GM21619 (cell line): ENCODE results near the gene SLIT3.
"Not testable (repeated sequence)": the region's sequence is repeated elsewhere in the genome, so short reads cannot be mapped to it uniquely, and the experiment has no call there.

Source experiments
- ATAC-seq: cut with Tn5 transposase; IDR thresholded peaks from one replicate; pipeline ENCODE4 v1.9.1; 2021; ENCODE audit not compliant: unreplicated experiment

The SLIT3 gene

GRCh38 chr5:168752416-168753190 lies 548.3 kb downstream of the SLIT3 start:
- ATAC-seq: no peak

DNA sequence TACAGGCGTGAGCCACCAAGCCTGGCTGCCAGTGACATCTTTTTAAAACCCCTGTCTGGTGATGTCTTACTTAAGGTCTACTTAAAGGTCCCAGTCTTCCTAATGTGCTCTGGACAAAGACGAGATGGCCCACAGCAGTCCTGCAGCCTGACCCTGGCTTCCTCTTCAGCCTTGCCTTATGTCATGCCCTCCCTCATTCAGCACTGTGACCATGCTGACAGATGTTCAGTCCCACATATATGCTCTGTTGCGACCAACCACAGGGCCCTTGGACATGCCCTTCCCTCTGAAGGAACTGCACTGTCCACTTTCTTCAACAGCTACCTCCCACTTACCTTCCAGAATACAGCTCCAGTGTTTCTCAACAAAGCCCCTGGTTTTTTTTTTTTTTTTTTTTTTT lies 548.9 kb downstream of the SLIT3 start:
- no peak for ATAC-seq

DNA sequence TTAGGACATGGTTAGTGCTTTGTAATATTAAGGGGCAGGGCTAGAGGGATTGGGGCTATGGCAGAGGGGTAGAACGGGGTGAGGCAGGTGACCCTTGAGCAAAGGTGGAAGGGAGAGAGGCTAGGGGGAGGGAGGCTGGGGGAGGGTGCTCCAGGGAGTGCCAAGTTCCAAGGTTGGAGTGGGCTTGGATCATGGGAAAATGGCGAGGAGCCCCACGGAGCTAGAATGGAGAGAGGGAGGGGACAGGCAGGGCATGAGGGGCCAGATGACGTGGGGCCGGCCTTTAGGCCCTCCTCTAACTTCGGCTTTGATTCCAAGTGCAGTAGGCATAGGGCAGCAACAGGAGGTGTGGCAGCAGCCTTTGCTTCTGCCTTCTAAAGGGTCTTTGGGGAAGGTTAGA lies 550.0 kb downstream of the SLIT3 start:
- no peak for ATAC-seq

DNA sequence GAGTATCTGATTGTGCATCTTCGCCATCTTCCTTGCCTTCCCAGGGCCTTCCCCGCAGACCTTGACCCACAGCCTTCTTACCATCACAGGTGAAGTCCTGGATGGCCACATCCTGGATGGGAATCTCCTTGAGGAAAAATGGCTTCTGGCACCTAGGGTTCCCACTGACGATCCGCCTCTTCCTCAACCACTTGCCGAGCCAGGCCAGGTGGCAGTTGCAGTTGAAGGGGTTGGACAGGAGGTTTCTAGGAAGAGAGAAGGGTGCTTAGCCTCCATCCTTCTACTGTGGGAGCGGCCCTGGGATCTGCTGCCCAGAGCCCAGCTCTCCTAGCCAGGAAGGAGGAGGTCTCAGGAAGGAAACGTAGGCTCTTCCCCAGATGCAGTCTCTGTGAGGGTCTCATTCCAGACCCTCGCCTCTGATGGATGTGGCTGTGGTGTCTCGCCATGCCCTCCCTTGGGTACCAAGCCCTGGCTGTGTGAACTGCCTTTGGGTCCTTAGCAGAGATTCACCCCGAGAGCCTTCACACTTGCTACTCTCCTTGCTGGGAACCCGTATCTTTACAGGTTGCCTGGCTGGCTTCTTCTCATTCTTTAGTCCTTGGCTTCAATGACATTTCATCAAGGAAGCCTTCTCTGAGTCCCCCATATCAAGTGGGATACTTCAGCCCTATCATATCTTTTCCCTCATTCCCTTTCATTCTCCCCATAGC lies 551.4 kb downstream of the SLIT3 start:
- no peak for ATAC-seq

- ATAC-seq: no peak
Observed at GRCh38 chr5:168747987-168748777, 552.8 kb downstream of the SLIT3 start.

GRCh38 chr5:168746893-168747640 lies 553.9 kb downstream of the SLIT3 start:
- no peak for ATAC-seq

DNA sequence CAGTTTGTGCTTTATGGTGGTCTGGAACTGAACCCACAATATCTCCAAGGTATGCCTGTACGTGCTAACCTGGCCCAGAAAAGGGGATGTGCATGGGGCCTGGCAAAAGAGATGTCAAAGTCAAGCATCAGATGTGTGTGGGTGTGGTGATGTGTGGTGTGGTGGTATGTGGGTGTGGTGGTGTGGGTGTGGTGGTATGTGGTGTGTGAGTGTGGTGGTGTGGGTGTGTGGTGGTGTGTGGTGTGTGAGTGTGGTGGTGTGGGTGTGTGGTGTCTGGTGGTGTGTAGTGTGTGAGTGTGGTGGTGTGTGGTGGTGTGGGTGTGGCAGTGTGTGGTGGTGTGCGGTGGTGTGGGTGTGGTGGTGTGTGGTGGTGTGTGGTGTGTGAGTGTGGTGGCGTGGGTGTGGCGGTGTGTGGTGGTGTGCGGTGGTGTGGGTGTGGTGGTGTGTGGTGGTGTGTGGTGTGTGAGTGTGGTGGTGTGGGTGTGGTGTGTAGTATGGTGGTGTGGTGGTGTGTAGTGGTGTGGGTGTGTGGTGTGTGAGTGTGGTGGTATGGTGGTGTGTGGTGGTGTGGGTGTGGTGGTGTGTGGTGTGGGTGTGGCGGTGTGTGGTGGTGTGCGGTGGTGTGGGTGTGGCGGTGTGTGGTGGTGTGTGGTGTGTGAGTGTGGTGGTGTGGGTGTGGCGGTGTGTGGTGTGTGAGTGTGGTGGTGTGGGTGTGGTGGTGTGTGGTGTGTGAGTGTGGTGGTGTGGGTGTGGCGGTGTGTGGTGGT lies 554.6 kb downstream of the SLIT3 start:
- ATAC-seq: not testable (repeated sequence)

DNA sequence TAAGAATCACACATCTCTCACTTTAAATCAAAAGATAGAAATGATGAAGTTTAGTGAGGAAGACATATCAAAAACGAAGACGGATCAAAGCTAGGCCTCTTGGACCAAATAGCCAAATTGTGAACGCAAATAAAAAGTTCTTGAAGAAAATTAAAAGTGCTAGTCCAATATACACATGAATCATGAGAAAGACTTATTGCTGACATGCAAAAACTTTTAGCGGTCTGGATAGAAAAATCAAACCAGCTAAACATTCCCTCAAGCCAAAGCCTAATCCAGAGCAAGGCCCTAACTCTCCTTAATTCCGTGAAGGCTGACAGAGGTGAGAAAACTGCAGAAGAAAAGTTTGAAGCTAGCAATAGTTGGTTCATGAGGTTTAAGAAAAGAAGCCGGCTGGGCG lies 557.3 kb downstream of the SLIT3 start:
- ATAC-seq: no peak

GRCh38 chr5:168742311-168742710 lies 558.6 kb downstream of the SLIT3 start:
- not testable (repeated sequence) for ATAC-seq

DNA sequence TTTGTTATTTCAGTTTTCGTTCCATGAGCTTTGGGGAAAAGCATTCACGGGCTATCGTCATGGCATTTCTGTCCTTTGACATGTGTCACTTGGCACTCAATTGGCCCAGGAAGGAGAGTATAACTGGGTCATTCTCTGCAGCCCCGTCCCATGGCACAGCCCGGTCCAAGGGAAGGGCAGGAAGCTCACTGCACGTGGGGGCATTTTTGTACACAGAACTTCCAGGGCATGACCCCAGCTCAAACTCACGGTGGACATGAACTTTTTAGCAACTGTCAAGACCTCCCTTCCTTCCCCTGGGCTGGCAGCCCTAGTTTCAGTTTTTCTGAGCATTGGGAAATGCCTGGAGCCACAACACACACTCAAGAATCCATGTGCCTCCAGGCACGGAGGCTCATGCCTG lies 560.1 kb downstream of the SLIT3 start:
- no peak for ATAC-seq

- ATAC-seq: no peak
Observed at GRCh38 chr5:168740092-168740800, 560.7 kb downstream of the SLIT3 start.

GRCh38 chr5:168737066-168737465 lies 563.9 kb downstream of the SLIT3 start:
- ATAC-seq: no peak

DNA sequence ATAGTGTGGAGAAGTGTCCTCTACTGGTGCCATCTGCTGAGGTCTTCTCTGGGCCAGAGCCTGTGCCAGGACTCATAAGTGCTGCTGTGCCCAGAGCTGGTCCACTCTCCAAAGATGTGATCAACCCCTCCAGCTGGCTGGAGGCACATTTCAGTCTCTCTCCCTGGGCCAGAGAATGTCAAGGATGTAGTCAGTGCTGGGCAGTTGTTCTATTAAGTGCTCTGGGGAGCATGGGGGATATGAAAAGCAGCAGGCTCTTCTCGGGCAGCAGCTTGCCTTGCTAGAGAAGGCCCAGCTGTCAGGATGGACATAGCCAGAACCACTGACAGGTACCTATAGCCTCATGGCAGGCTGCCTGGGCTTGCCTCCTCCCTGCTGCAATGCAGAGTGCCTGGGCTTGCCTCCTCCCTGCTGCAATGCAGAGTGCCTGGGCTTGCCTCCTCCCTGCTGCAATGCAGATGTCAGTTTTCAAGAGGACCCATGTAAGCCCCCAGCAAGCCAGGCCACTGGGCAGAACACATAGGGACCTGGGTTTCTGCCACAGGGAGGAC lies 564.6 kb downstream of the SLIT3 start:
- no peak for ATAC-seq

- ATAC-seq: peak; percentile 75
Observed at GRCh38 chr5:168734620-168735300, 566.2 kb downstream of the SLIT3 start.

GRCh38 chr5:168734119-168734518 lies 566.8 kb downstream of the SLIT3 start:
- ATAC-seq: no peak

DNA sequence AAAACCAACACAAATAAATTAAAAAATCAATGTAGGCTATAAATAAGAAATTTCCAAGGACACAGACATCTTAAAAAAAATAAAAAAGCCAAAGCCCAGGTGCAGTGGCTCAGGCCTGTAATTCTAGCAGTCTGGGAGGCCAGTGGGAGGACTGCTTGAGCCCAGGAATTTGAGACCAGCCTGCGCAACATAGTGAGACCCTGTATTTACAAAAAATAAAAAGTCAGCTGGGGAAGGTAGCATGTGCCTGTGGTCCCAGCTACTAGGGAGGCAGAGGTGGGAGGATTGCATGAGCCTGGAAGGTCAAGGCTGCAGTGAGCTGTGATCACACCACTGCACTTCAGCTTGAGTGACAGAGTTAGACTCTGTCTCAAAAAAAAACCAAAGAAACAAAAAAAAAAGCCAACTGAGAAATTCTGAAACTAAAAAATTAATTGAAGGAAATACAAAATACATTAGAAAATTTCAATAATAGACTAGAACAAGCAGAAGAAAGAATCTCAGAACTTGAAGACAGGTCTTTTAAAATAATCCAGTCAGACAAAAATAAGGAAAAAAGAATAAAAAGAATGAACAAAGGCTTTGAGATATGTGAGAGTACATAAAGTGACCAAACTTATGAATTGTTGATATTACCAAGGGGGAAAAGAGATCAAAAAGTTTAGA lies 572.3 kb downstream of the SLIT3 start:
- no peak for ATAC-seq

DNA sequence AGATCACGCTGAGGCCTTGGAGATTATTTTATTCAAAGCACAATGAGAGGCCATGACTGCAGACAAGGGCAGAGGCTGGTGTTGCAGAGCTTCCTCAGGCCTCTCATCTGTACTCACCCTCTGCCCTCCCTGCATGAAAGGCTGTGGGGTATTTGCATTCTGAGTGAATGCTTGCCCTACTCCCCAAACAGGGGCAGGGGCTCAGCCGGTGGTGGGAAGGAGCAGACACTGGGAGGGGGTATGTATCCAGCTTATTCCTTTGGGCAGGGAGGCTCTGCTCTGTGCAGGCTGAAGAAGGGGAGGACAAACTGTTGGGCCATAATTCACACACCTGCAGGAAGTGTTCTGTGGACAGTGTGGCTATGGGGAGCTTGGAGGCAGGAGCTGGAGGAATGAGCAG lies 573.4 kb downstream of the SLIT3 start:
- no peak for ATAC-seq

DNA sequence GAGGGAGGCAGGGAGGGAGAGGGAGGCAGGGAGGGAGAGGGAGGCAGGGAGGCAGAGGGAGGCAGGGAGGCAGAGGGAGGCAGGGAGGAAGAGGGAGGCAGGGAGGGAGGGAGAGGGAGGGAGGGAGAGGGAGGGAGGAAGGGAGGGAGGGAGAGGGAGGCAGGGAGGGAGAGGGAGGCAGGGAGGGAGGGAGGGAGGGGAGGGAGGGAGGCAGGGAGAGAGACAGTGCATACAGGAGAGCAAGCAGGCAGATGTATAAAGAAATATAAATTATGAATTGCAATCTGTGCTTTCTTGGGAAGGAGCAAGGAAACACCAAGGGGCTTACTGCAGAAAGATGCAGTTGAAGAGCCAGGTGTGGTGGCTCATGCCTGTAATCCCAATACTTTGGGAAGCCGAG lies 574.6 kb downstream of the SLIT3 start:
- no peak for ATAC-seq
